Esophagus muscularis mucosa (tissue), 4 donors: ENCODE results near the gene IL23A. TPM values are rescaled to one million over a fixed set of nuclear protein-coding genes. Genes with fewer than 3 reads are reported as not detected.
"Not testable (repeated sequence)": the region's sequence is repeated elsewhere in the genome, so short reads cannot be mapped to it uniquely, and the experiment has no call there.

Source experiments
- DNase-seq: peaks from one replicate; pipeline ENCODE4 v3.0.0-alpha.2; 2017; ENCODE audit errors: extremely low spot score
- H3K27ac ChIP-seq, 4 donors: fragments of 200-600 bp; sonication (generic); replicated peaks in 1 of 4; 1 replicate in 3 of 4; 2 replicates in 1 of 4; pipeline ENCODE4 v1.5.1; 2016 to 2019; ENCODE audit warnings: mild to moderate bottlenecking in 1 of 4
- H3K27me3 ChIP-seq, 4 donors: fragments of 200-600 bp; sonication (generic); one replicate each; pipeline versions ENCODE4 v1.5.1 to v1.6.0; 2016 to 2019
- H3K36me3 ChIP-seq, 4 donors: fragments of 200-600 bp; sonication (generic); one replicate each; pipeline ENCODE4 v1.5.1; 2016 to 2019
- H3K4me1 ChIP-seq, 4 donors: fragments of 200-600 bp; sonication (generic); one replicate each; pipeline ENCODE4 v1.5.1; 2016 to 2019
- H3K4me3 ChIP-seq, 4 donors: fragments of 200-600 bp; sonication (generic); 1 replicate in 2 of 4; 2 replicates in 2 of 4; pipeline ENCODE4 v1.5.1; 2016 to 2019; ENCODE audit warnings: mild to moderate bottlenecking in 4 of 4, moderate library complexity in 1 of 4
- H3K9me3 ChIP-seq, 4 donors: fragments of 200-600 bp; sonication (generic); 1 replicate in 3 of 4; 2 replicates in 1 of 4; pipeline ENCODE4 v1.5.1; 2016 to 2019
- EP300 ChIP-seq: sonication (generic); formaldehyde crosslinking; IDR thresholded peaks from one replicate; pipeline ENCODE4 v1.6.1; 2017; ENCODE audit warnings: antibody characterized with exemption
- POLR2A ChIP-seq: fragments of 450-650 bp; IDR thresholded peaks from one replicate; pipeline ENCODE4 v1.6.1; 2017; ENCODE audit warnings: antibody characterized with exemption, moderate library complexity, mild to moderate bottlenecking, low read depth
- POLR2AphosphoS5 ChIP-seq, 2 donors: sonication (generic); formaldehyde crosslinking; IDR thresholded peaks; one replicate each; pipeline ENCODE4 v1.6.1; 2017; ENCODE audit warnings: antibody characterized with exemption in 2 of 2
- WGBS: methylation state at CpG from one replicate; pipeline ENCODE4 v1.1.5; 2018; 5-methylcytosine and 5-hydroxymethylcytosine counted together
- intact Hi-C: fragments of 100-400 bp; cut with DNase I; formaldehyde crosslinking; loops from one replicate; pipeline ENCODE4 v1.15.1; 2023
- total RNA-seq, 4 donors: library from RNA; depleted of rRNA; stranded (reverse); fragments of >200 nt; gene quantifications; one replicate each; pipeline versions ENCODE4 v1.1.0 to v1.2.1, GENCODE V29; 2016
- TF ChIP-seq, protein P1 (sequence below), 3 experiments: fragments of 200-600 bp in 2 of 3; fragments of 450-650 bp in 1 of 3; sonication (generic) in 2 of 3; IDR thresholded peaks; one replicate each; pipeline ENCODE4 v1.5.1; 2017 to 2019; ENCODE audit warnings: antibody characterized with exemption in 3 of 3, mild to moderate bottlenecking in 2 of 3, moderate library complexity in 1 of 3

Gene IL23A
- total RNA-seq, 4 donors from 2014 or later, result not detected

DNA sequence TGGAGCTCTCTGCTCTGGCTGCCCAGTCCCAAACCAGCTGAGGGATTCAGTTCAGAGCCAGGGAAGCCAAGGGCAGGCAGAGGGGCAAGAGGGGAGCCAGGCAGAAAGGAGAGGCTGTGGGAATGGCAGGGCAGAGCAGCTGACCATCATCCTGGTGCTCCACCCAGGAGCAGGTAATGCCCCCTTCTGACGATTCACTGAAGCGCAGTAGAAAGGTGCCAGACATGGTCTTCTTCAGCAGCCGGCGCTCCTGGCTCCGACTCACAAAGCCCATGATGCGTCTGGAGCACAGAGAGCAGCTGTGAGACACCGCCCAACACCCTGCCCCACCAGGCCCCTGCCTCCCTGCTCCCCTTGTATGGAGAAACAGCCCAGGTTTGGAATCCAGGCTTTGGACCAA, 8.0 kb downstream of the IL23A start:
- 59% methylated on average over 5 of the region's 7 CpGs for WGBS
- Histone ChIP-seq H3K36me3 (peaks cover 70 to 100% (median 96%) of the 10 kb centered on the region in 4 donors), H3K9me3 (no peaks in the 10 kb centered on the region), H3K4me3 (no peak overlapping the region), H3K27me3 (no peaks in the 10 kb centered on the region), H3K27ac (no peak overlapping the region), H3K4me1 (no peaks in the 10 kb centered on the region)
- intact Hi-C loops, result no loop called here
- no peak for DNase-seq
- TF ChIP-seq POLR2A (no peak), EP300 (no peak), POLR2AphosphoS5 (IDR thresholded peaks at IDR 0.05) (no peak)
- TF ChIP-seq, protein P1, sequence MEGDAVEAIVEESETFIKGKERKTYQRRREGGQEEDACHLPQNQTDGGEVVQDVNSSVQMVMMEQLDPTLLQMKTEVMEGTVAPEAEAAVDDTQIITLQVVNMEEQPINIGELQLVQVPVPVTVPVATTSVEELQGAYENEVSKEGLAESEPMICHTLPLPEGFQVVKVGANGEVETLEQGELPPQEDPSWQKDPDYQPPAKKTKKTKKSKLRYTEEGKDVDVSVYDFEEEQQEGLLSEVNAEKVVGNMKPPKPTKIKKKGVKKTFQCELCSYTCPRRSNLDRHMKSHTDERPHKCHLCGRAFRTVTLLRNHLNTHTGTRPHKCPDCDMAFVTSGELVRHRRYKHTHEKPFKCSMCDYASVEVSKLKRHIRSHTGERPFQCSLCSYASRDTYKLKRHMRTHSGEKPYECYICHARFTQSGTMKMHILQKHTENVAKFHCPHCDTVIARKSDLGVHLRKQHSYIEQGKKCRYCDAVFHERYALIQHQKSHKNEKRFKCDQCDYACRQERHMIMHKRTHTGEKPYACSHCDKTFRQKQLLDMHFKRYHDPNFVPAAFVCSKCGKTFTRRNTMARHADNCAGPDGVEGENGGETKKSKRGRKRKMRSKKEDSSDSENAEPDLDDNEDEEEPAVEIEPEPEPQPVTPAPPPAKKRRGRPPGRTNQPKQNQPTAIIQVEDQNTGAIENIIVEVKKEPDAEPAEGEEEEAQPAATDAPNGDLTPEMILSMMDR (IDR thresholded peaks at IDR 0.05), result no peak

DNA sequence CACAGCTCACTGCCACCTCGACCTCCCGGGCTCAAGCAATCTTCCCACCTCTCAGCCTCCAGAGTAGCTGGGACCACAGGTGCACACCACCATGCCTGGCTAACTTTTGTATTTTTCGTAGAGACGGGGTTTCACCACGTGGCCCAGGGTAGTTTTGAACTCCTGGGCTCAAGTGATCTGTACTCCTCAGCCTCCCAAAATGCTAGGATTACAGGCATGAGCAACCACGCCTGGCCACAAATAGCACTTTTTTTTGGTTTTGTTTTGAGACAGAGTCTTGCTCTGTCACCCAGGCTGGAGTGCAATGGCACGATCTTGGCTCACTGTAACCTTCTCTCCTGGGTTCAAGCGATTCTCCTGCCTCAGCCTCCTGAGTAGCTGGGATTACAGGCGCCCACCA, 8.6 kb downstream of the IL23A start:
- H3K4me1 ChIP-seq, H3K4me3 ChIP-seq, H3K27ac ChIP-seq, H3K27me3 ChIP-seq, intact Hi-C loops, H3K9me3 ChIP-seq, DNase-seq: not testable (repeated sequence)
- 77% methylated on average over 9 of the region's 9 CpGs for WGBS
- H3K36me3 ChIP-seq, result peaks cover 76 to 100% (median 98%) of the 10 kb centered on the region in 4 donors

DNA sequence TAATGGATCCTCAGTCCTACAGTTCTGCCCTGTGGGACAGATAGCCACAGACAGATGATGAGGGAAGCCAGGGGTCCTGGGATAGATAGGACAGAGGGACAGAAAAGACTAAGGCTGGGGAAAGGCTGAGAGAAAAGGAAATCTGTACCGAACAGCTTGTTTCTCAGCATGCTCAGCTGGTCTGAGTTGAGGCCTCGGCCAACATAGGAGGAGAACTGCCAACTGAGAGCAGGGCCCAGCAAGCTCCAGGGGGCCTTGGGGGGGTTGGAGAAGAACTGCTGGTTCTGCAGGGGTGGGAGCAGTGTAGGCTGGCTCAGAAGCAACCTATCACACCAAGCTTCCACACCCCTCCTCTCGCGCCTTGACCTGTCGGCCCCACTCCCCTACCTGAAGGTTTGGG, 10.1 kb downstream of the IL23A start:
- no peak for TF ChIP-seq EP300
- intact Hi-C loops, result no loop called here
- no peak overlapping the region for H3K4me3 ChIP-seq
- no peaks in the 10 kb centered on the region for H3K9me3 ChIP-seq
- no peak overlapping the region for H3K27ac ChIP-seq
- WGBS, result 93% methylated on average over 4 of the region's 5 CpGs
- no peaks in the 10 kb centered on the region for H3K27me3 ChIP-seq
- DNase-seq, result no peak
- no peaks in the 10 kb centered on the region for H3K4me1 ChIP-seq
- H3K36me3 ChIP-seq, result peaks cover 75 to 100% (median 98%) of the 10 kb centered on the region in 4 donors

DNA sequence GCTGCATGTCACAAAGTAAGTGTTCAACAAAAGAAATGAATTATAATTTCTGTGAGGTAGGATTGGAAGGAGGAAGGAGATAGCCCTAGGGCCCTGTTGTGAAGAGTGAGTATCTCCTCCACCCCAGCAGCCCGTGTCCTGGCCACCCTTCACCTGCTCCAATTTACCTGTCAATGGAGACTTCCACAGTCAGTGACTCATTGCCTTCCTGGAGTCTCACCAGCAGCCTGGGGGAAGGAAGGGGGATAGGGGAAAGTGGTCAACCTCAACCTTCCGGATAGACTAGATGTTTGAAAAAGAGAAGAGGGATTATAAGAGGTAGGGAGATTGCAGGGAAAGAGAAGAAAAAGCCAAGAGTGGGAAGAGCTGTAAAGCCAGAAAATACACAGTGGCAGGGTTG, 12.0 kb downstream of the IL23A start:
- Histone ChIP-seq H3K27ac (no peak overlapping the region), H3K9me3 (no peaks in the 10 kb centered on the region), H3K36me3 (peaks cover 85 to 100% (median 98%) of the 10 kb centered on the region in 4 donors), H3K4me3 (no peak overlapping the region), H3K27me3 (no peaks in the 10 kb centered on the region), H3K4me1 (no peaks in the 10 kb centered on the region)
- WGBS, result 85% methylated on average over 2 of the region's 2 CpGs
- intact Hi-C loops, result no loop called here
- DNase-seq, result no peak
- TF ChIP-seq, protein P1 (IDR thresholded peaks at IDR 0.05), result no peak
- no peak for TF ChIP-seq POLR2AphosphoS5 (IDR thresholded peaks at IDR 0.05)
- TF ChIP-seq POLR2A, result no peak
- TF ChIP-seq EP300, result no peak

DNA sequence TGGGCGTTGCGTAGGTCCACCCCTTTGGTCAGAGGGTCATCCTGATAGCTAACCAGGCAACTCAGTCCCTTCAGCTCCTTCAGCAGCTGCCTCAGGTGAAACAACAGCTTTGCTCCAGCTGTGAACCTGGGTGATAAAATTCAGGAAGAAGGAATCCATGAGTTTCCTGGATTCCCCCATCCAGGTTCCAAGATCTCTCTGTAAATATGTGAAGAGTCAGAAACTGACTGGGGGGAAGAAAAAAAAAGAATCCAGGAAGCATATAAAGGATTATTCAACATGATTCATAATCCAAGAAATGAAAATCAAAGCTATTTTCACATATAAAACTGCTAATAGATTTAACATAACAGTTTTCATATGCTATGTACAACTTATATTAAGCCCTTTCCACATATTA, 12.6 kb downstream of the IL23A start:
- Histone ChIP-seq H3K4me3 (no peak overlapping the region), H3K36me3 (peaks cover 82 to 100% (median 98%) of the 10 kb centered on the region in 4 donors), H3K4me1 (no peaks in the 10 kb centered on the region), H3K27ac (no peak overlapping the region), H3K9me3 (no peaks in the 10 kb centered on the region), H3K27me3 (no peaks in the 10 kb centered on the region)
- no peak for TF ChIP-seq POLR2AphosphoS5 (IDR thresholded peaks at IDR 0.05)
- TF ChIP-seq POLR2A, result no peak
- no peak for TF ChIP-seq EP300
- TF ChIP-seq, protein P1 (IDR thresholded peaks at IDR 0.05), result no peak
- no CpG with 5 or more reads among the region's 2 CpGs for WGBS
- intact Hi-C loops, result no loop called here
- no peak for DNase-seq

DNA sequence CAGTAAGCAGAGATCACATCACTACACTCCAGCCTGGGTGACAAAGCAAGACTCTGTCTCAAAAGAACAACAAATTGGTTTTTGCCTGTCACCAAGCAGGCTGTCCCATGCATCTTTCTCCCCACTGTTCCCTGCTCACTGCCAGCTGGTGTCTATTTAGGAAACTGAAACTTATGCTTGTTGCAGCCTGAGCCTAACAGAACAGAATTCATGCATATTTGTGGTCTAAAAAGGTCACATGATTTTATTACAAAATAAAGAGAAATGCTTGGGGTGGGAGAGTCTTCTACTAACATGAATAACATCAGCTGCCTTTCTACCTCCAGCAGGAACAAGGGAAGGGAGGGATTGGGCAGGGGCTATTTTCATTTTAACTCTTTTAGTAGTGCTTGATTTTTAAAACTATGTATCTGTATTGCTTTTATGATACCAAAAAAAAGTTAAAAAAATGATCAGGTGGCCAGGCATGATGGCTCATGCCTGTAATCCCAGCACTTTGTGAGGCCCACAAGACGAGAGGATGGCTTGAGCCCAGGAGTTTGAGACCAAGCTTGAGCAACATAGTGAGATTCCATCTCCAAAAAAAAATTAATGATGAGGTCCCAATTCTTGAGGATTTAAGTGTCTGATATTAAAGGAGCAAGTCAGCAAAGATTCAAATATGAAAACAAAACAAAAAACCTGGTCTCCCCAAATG, 20.3 kb downstream of the IL23A start:
- 5% methylated on average over 1 of the region's 1 CpG for WGBS
- intact Hi-C loops, result no loop called here
- Histone ChIP-seq H3K4me1 (peaks cover 13 to 32% (median 28%) of the 10 kb centered on the region in 4 donors), H3K27me3 (no peaks in the 10 kb centered on the region), H3K27ac (peak overlapping the region; percentile 91 to 94 (median 92)), H3K36me3 (peaks cover 20 to 27% (median 25%) of the 10 kb centered on the region in 4 donors), H3K4me3 (peak overlapping the region; percentile 71 to 86 (median 80)), H3K9me3 (no peaks in the 10 kb centered on the region)
- TF ChIP-seq, protein P1 (IDR thresholded peaks at IDR 0.05), result no peak
- TF ChIP-seq POLR2A (no peak), POLR2AphosphoS5 (IDR thresholded peaks at IDR 0.05) (peak in 1 of 2 donors; percentile 35)
- no peak for DNase-seq
